Endometrium (tissue), 2 donors: ENCODE results near the gene STK39.
"Not testable (repeated sequence)": the region's sequence is repeated elsewhere in the genome, so short reads cannot be mapped to it uniquely, and the experiment has no call there.

ENCODE experiments used
- FAIRE-seq: peaks from 2 replicates; lab custom pipeline; 2012; peaks lifted over from hg19 to GRCh38; lab: Jason Lieb, UNC
- donor health status: control.
- donor health status: control.

The STK39 gene

GRCh38 chr2:168134485-168134884 lies 112.9 kb downstream of the STK39 start:
- no peak for FAIRE-seq

DNA sequence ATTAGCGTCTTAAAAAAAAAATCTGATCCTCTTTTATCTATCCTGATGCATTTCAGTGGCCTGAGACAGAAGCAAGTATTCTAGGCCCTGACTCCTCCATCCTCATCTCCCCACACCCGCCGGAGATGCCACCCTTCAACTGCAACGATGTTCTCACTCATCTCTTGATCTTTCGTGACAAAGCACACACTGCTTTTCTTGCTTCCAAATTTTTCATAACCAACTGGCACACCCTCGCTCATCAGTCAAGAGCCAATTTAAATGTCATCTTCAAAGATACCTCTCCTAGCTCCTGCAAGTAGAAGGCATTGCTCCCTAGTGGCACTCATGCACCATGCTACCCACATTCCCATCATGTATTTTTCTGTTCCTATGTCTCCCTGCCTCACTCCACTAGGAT lies 115.0 kb downstream of the STK39 start:
- FAIRE-seq, result no peak

GRCh38 chr2:168130346-168130745 lies 117.0 kb downstream of the STK39 start:
- no peak for FAIRE-seq

DNA sequence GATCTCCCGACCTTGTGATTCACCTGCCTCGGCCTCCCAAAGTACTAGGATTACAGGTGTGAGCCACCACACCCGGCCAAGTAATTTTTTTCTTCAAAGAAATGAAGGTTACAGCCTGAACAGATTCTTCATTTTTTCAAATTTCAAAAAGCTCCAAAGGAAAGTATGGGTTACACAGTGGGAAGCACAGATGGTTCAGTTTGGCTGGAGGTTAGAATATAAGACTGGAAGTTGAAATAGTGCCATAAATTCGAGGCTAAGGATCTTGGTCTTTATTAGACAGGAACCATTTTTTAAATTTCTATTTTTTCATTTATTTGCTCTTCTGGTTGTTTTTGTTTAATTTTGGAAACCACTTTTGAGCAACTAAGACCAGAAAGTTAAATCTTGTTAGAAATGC lies 120.0 kb downstream of the STK39 start:
- FAIRE-seq, result no peak

DNA sequence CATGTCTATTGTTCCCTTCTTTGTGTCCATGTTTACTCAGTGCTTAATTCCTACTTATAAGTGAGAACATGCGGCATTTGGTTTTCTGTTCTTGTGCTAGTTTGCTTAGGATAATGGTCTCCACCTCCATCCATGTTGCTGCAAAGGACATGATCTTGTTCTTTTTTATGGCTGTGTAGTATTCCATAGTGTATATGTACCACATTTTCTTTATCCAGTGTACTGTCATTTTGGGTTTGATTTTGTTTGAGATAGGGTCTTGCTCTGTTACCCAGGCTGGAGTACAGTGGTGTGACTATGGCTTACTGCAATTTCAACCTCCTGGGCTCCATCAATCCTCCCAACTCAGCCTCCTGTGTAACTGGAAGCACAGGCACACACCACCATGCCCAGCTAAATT lies 125.2 kb downstream of the STK39 start:
- FAIRE-seq, result not testable (repeated sequence)

DNA sequence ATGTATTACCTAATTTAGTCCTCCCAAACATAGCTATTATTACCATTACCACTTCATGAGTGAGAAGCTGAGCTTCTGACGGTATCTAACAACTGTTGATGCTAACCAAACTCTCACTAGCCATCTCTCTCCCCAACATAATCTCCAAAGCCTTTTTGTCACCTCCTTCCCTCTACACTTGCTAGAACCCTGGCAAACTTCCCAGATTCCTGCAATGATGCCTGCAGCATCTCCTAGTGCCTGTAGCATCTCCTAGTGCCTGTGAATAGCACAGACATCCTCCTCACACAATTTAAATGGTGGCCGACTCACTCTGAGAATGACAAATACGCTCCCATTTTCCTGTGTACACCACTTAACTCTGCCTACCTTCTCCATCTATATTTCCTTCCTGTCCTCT lies 126.7 kb downstream of the STK39 start:
- no peak for FAIRE-seq

DNA sequence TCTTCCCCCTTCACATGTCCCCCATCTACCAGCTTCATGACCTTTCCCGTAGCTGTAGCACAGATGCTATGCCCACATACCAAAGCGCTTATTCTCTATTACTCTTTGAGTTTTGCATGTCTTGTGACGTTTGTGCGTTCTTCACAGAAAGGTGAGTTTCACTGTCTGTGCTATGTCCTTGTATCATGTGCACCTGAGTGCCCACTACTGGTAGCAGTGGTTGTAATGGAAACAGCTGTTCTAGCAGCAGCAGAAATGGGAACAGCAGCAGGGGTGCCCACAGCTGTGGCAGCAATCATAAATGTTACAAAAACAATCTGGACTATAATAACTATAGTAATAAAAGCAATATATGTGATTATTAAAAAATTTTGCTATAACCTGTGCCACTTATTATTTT lies 127.1 kb downstream of the STK39 start:
- no peak for FAIRE-seq

- FAIRE-seq, result no peak
These were observed 127.8 kb downstream of the STK39 start for GRCh38 chr2:168119515-168120141.

GRCh38 chr2:168118733-168119514 lies 128.5 kb downstream of the STK39 start:
- FAIRE-seq, result peak; percentile 82

DNA sequence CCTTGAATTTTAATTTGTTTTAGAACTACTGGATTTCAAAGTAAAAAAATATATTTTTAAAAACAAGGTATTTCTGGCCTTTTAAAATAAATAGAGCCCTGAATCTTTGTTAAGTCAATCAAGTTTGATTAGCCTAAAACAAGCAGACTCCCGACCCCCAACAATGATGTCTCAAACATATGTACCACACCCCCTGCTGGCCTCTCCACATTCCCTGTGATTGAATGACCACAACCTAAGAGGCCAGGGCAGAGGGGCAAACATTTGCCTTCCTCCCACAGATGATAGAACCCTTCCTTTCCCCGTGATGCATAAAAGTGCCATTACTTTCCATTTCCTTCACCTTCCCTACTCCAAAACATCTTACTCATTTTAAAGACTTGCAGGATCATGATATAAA lies 130.9 kb downstream of the STK39 start:
- FAIRE-seq, result no peak

DNA sequence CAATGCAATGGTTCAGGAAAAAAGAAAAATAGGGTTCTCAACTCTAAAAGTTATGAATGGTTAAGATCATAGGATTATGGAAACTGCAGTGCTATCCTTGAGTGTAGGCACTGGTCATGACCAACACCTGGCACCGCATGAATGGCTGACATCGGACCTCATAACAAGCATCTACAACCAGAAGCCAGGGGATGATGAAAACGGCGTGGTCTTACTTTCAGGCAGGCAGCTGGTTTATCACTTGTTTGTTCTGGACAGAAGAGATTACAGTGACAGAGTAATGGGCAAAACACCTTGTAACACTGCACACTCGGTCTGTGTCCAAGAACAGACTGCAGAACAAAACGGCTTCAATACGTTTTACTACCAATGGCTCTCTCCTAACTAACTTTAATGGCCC lies 132.8 kb downstream of the STK39 start:
- no peak for FAIRE-seq

DNA sequence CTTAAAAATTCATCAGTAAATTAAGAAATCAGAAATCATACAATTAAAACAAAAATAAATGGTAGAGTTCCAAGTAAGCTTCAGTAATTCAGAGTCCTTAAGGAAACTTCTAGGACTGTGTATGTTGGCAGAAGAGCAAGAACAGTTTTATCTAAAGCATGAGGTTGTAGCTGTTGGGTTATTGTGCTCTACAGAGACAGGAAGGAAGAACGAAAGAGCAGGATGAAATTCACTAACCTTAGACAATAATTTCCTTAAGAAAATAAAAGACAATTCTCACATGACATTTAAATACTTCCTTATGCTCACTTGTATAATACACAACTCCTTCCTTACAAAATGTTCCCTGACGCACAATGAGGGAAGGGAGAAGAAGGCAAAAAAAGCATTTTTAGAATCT lies 133.4 kb downstream of the STK39 start:
- no peak for FAIRE-seq

DNA sequence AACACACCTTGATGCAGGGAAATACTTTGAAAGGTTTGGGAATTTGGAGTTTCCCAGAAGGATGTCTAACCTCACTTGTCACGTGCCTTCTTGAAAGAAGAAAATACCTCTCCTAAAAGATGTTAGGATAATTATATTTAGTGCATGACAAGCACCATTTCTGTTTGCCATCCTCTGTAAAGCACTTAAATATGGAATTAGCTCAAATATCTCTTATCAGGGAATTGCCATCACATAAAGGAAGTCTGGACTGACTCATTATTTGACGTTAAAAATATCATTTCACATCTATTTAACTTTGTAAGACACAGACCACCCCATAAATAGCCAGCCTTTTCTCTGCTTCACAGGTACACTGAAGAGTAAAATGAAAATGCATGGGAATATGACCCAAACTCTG lies 140.1 kb downstream of the STK39 start:
- FAIRE-seq, result no peak

DNA sequence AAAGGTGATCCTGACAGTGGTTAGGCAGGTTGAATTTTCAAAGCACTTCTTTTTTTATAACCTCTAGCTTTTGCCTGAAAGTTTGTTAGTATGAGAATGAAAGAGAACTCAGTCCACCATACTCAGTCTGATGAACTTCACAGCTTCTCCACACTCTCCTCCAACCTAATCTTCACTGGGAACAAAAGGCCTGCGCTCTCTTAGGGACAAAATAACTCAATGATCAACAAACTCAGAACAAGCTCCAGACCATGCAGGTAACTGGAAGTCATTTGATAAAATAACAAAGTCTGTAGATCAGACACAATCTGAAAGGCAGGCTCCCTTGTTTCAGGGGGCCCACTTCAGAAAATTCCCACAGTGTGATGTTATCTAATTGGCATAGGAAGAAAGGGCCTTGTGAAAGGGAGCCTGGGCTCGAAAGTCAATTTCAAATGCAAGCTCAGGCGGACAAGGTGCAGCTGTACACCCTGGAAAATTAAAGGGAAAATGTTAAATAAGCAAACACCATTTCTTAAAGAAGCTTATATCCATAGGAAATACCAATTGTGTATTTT lies 142.2 kb downstream of the STK39 start:
- no peak for FAIRE-seq

- FAIRE-seq, result no peak
These were observed 150.0 kb downstream of the STK39 start for GRCh38 chr2:168097431-168097830.

GRCh38 chr2:168096158-168096557 lies 151.2 kb downstream of the STK39 start:
- no peak for FAIRE-seq

DNA sequence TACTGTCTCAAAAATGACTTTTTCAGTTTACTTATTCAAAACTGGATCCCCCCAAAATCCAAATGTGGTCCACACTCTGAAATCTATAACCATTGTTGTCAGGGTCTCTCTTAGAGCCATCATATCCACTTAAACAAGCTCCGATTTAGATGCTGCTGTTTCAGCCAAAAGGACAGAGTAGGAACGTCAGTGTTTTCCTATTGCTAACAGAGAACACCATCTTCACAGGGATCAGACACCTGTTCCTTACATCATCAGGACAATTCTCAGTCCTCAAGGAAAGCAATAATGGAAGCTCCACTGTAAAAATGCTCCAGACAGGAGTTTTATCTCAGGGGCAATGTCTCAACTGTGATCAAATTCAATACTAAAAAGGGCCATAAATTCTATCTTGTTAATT lies 155.4 kb downstream of the STK39 start:
- FAIRE-seq, result no peak

DNA sequence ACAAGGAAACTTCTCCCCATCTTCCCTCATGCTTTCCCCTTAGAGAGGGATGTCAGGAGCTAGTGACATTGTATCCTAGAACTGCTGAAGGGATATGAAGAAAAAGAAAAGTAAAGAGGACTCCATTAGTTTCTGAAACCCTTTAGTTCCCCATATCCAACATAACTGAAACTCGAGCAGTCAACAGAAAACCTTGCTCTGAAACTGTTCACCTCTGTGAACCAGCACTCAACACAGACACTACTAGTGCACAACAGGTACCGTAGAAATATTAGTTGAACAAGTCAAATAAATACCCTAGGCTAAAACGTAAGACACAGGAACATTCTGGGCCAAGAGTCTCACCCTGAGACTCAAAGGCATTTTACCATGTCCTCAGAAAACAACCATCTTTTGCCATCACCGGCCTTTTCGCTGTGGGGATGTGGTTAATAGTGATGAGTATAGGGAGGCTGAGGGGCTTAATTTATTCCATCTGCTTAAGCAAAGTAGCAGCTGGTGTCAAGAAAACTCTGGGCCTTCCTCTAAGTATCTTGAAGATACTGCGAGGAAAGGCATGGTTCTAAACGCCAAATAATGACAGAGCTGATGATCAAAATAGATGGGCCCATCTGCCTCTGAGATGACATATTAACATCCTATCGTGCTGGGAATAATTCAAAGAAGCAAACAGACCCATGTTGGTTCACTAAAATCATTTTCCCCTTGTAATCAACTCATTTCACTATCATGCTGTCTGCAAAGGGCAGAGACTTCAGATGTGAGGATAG lies 156.8 kb downstream of the STK39 start:
- no peak for FAIRE-seq

GRCh38 chr2:168089200-168089599 lies 158.2 kb downstream of the STK39 start:
- peak; percentile 18 for FAIRE-seq

GRCh38 chr2:168087401-168087800 lies 160.0 kb downstream of the STK39 start:
- no peak for FAIRE-seq

DNA sequence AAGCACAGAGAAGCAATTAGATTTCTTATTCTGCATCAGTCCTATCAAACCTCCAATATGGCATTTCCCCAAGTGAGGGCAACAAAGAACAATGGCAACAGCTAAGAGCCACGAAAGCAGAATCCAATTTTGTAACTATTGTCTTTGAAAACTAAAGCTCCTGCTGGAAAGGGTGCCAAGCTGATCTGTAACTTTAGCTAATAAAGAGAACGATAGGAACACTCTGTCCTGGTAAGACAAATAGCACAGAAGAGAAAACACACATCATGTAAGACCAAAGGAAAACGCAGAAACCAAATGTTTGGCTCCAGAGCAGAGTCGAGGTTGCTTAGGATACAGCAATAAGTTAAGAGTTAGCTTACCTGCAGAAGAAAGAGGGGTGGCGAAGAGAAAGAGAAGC lies 160.5 kb downstream of the STK39 start:
- FAIRE-seq, result no peak

GRCh38 chr2:168085801-168086361 lies 161.5 kb downstream of the STK39 start:
- no peak for FAIRE-seq

DNA sequence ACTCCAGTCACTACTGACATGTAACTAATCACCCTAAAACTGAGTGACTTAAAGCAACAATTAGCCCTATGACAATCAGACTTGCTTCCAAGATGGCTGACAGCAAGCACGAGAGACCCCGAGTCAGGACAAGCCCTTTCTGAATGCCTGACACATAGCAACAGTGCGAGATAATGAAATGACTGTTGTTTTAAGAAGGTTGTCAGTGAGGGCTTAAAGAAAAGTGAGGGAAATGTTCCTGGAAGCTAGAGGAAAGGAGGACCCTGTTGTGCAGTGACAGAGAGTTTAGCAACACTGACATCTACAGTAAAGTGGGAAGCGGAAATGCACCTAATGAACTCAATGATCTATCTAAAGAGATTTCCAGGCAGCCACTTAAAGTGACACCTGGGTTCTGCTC lies 163.1 kb downstream of the STK39 start:
- no peak for FAIRE-seq
